GM12874 (cell line): ENCODE results near the gene NAIF1.

ENCODE experiments used
- CTCF ChIP-seq: IDR thresholded peaks from 2 replicates; pipeline ENCODE4 v1.5.1; 2011; ENCODE audit warnings: low read depth, mild to moderate bottlenecking, control low read depth, low read length, moderate library complexity; ENCODE audit not compliant: insufficient read depth

The NAIF1 gene

GRCh38 chr9:128087262-128087661 is 20.1 kb upstream of the NAIF1 start:
- TF ChIP-seq CTCF: no peak

- no peak for TF ChIP-seq CTCF
Measured at GRCh38 chr9:128085943-128086342, 18.8 kb upstream of the NAIF1 start.

DNA sequence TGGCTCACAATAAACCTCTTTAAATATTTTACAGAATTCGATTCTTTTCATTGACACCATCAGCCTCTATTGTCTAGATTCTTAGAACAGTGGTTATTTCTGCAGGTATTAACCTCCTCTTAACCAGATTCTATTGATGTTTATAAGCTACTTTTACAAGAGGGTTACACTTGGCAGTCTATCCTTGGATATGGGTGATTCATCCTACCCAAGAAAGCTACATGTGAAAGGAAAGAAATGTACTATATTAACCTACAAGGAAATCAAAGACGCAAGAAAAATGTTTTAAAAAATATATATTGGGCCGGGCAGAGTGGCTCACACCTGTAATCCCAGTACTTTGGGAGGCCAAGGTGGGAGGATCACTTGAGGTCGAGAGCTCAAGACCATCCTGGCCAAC is 17.6 kb upstream of the NAIF1 start:
- no peak for TF ChIP-seq CTCF

DNA sequence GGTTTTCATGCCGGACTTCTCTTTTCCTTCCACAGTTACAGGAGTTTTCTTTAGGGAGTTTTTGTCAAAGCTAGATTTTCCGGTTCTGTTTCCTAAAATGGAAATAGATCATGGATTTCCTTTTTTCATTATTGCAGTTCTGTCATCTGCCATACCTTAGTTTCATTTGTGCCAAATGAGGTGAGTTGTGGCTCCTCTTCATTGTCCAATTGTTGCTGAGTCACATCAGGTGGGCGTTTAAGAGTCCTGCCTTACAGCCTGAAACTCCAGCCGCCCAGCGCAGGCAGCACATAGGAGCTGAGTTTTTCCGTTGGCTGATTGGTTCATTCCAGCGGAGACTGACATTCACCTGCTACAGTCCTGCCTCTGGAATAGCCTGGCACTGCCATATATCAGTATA is 15.0 kb upstream of the NAIF1 start:
- no peak for TF ChIP-seq CTCF

DNA sequence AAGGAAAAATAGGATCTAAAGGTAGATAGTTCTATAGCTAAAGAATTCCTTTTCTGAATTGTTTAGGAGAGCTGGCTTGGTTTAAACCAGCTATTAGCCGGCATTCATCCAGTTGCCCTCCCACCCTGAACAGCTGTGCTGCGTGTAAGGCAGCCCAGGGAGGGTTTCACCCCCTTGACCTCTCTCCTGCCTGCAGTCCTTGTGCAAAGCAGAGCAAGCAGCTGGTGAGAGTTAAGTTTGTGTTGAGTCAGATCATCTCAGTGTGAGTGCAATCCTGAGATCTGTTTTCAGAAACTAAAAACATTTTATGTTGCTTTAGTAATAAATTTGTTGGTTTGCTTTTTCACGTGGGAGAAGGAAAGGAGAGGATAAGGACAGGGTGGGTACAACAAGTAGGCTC is 13.9 kb upstream of the NAIF1 start:
- TF ChIP-seq CTCF: no peak

DNA sequence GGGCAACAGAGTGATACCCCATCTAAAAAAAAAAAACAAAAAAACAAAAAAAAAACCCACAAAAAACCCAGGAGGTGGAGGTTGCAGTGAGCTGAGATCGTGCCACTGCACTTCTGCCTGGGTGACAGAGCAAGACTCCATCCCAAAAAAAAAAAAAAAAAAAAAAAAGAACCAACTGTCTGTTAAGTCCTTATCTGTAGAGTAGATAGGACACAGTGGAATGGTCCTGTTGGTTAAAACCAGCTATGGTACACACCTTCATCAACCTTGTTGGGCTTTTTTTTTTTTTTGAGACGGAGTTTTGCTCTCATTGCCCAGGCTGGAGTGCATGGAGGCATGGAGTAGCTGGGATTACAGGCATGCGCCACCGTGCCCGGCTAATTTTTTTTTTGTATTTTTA is 13.1 kb upstream of the NAIF1 start:
- TF ChIP-seq CTCF: no peak

DNA sequence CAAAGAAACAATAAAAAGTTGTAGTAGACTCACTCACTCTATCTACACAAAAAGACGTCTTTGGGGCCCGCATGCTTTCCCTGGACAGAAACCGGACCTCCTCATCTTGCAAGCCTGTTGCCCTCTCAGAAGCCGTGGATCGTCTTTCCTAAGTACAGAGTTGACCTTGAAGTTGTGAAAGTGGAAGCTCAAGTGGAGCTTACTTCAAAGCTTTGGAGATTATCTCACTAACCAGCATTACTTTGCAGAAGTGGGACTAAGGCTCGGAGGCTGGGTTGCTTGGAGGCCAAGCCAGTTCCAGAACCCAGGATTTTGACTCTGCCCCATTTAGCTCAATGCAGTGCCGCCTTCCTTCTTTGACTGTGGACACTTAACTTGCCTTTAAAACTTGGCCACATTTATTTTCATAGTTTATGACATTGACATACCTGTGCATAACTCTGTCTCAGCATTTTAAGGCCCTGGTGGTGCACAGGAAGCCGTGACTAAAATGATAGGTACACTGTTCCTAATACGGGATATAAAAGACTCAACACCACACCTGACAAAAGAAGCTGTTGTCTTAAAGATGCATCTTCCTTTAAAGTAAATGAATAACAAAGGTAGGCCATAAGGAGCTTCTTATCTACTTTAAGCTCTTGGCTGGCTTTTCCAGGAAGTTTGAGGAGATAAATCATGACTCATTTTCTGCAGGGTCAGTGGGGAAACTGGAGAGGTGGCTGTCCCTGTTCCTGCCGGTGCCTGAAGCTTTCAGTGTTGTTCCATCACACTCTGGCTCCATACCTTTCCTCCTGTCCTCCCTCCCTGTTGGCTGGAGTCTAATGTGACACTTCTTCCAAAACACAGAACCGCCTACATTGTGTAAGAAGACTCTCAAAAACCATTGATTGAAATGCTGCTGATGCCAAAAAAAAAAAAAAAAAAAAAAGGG is 11.6 kb upstream of the NAIF1 start:
- TF ChIP-seq CTCF: no peak
